Endodermal cell (in vitro differentiated cells): Measurements from ENCODE around the gene CBFA2T2. TPM values are rescaled to one million over a fixed set of nuclear protein-coding genes. Genes with fewer than 3 reads are reported as not detected.
"Not testable (repeated sequence)": the region's sequence is repeated elsewhere in the genome, so short reads cannot be mapped to it uniquely, and the experiment has no call there.

Experiments used
- DNase-seq: peaks from one replicate; pipeline ENCODE4 v3.0.0-alpha.2; 2017
- H3K27ac ChIP-seq: 2 replicates; pipeline ENCODE4 v1.5.1; 2013; ENCODE audit warnings: mild to moderate bottlenecking, low read depth, low read length, moderate library complexity
- H3K27me3 ChIP-seq: 2 replicates; pipeline ENCODE4 v1.6.1; 2013; ENCODE audit warnings: mild to moderate bottlenecking, low read length, moderate library complexity; ENCODE audit not compliant: insufficient read depth, control insufficient read depth, poor library complexity, severe bottlenecking
- H3K36me3 ChIP-seq: 2 replicates; pipeline ENCODE4 v1.7.0; 2013; ENCODE audit warnings: mild to moderate bottlenecking, low read length, moderate library complexity; ENCODE audit not compliant: control insufficient read depth, insufficient read depth
- H3K4me1 ChIP-seq: one replicate; pipeline ENCODE4 v1.7.0; 2013; ENCODE audit warnings: low read length; ENCODE audit not compliant: control insufficient read depth, insufficient read depth
- H3K4me3 ChIP-seq: 2 replicates; pipeline ENCODE4 v1.5.1; 2013; ENCODE audit warnings: mild to moderate bottlenecking, low read length, moderate library complexity
- H3K9ac ChIP-seq: 2 replicates; pipeline ENCODE4 v1.6.1; 2013; ENCODE audit warnings: mild to moderate bottlenecking, low read length, moderate library complexity; ENCODE audit not compliant: poor library complexity, severe bottlenecking; ENCODE audit errors: extremely low read depth
- H3K9me3 ChIP-seq: 2 replicates; pipeline ENCODE4 v1.6.1; 2013; ENCODE audit warnings: mild to moderate bottlenecking, low read length, moderate library complexity; ENCODE audit not compliant: control insufficient read depth
- H3K27ac Mint-ChIP-seq: 2 replicates; pipeline ENCODE4 v1.8.0; 2020; ENCODE audit warnings: mixed read lengths
- H3K27me3 Mint-ChIP-seq: 2 replicates; pipeline ENCODE4 v1.8.0; 2021; ENCODE audit warnings: mild to moderate bottlenecking, mixed read lengths; ENCODE audit not compliant: insufficient read depth
- H3K36me3 Mint-ChIP-seq: 2 replicates; pipeline ENCODE4 v1.8.0; 2020; ENCODE audit warnings: low read depth, mixed read lengths
- H3K4me1 Mint-ChIP-seq: 2 replicates; pipeline ENCODE4 v1.8.0; 2020; ENCODE audit warnings: mixed read lengths
- H3K4me3 Mint-ChIP-seq: 2 replicates; pipeline ENCODE4 v1.8.0; 2020; ENCODE audit warnings: mild to moderate bottlenecking, moderate library complexity, mixed read lengths
- H3K9me3 Mint-ChIP-seq: 2 replicates; pipeline ENCODE4 v1.8.0; 2020; ENCODE audit warnings: mild to moderate bottlenecking, mixed read lengths
- CTCF ChIP-seq: fragments of 200-600 bp; sonication (generic); conservative IDR thresholded peaks from 2 replicates; pipeline ENCODE4 v1.5.0; 2021; ENCODE audit warnings: antibody characterized with exemption, mild to moderate bottlenecking
- WGBS, 2 experiments: methylation state at CpG; one replicate each; pipeline versions ENCODE4 v1.1.5 to v1.1.7; 2013; ENCODE audit warnings: missing lambda C conversion rate in 2 of 2, mixed read lengths in 1 of 2; ENCODE audit not compliant: insufficient coverage in 1 of 2, insufficient read length in 1 of 2; 5-methylcytosine and 5-hydroxymethylcytosine counted together
- total RNA-seq, 2 donors: library from RNA; stranded (reverse); fragmentation: NEBNext Ultra II Directional in 1 of 2; extraction: Animal tissue kit (Norgen Biotek cat#: 25700) in 1 of 2; gene quantifications; 2 replicates in 1 of 2; 3 replicates in 1 of 2; pipeline ENCODE4 v1.2.1, GENCODE V29; 2021

Gene CBFA2T2
- total RNA-seq, 2 donors from 2014 or later, result 26.8 to 32.7 TPM

GRCh38 chr20:33463332-33464101 lies 26.4 kb upstream of the CBFA2T2 start:
- Mint-ChIP-seq H3K27ac (no peak overlapping the region), H3K36me3 (no peaks in the 10 kb centered on the region)

GRCh38 chr20:33464759-33465158 lies 25.1 kb upstream of the CBFA2T2 start:
- DNase-seq, result not testable (repeated sequence)

More at GRCh38 chr20:33463332-33464101, 26.4 kb upstream of the CBFA2T2 start:
- Histone ChIP-seq H3K27ac (no peak overlapping the region), H3K36me3 (no peaks in the 10 kb centered on the region), H3K4me1 (no peaks in the 10 kb centered on the region), H3K27me3 (no peaks in the 10 kb centered on the region), H3K9ac (no peak overlapping the region), H3K9me3 (no peaks in the 10 kb centered on the region), H3K4me3 (no peak overlapping the region)
- 85 to 87% methylated on average over 2 to 6 of the region's 7 CpGs for WGBS, 2 experiments
- no peaks in the 10 kb centered on the region for H3K9me3 Mint-ChIP-seq
- no peak for TF ChIP-seq CTCF
- H3K27me3 Mint-ChIP-seq, result no peaks in the 10 kb centered on the region
- no peak overlapping the region for H3K4me3 Mint-ChIP-seq
- H3K4me1 Mint-ChIP-seq, result peaks cover 16% of the 10 kb centered on the region
- no peak for DNase-seq

GRCh38 chr20:33465481-33466302 lies 24.2 kb upstream of the CBFA2T2 start:
- Histone ChIP-seq H3K36me3 (no peaks in the 10 kb centered on the region), H3K27ac (peak overlapping the region; percentile 88), H3K4me3 (no peak overlapping the region), H3K27me3 (no peaks in the 10 kb centered on the region), H3K9ac (no peak overlapping the region), H3K9me3 (no peaks in the 10 kb centered on the region), H3K4me1 (no peaks in the 10 kb centered on the region)
- no peak for TF ChIP-seq CTCF
- Mint-ChIP-seq H3K36me3 (no peaks in the 10 kb centered on the region), H3K27ac (no peak overlapping the region), H3K4me1 (peaks cover 14% of the 10 kb centered on the region), H3K9me3 (no peaks in the 10 kb centered on the region), H3K4me3 (no peak overlapping the region), H3K27me3 (no peaks in the 10 kb centered on the region)
- 75 to 83% methylated on average over 3 to 8 of the region's 9 CpGs for WGBS, 2 experiments
- no peak for DNase-seq

More at GRCh38 chr20:33464759-33465158, 25.1 kb upstream of the CBFA2T2 start:
- not testable (repeated sequence) for H3K4me3 ChIP-seq, H3K4me1 ChIP-seq, H3K27me3 Mint-ChIP-seq, H3K4me3 Mint-ChIP-seq, H3K9me3 ChIP-seq, H3K36me3 ChIP-seq, H3K27ac Mint-ChIP-seq, H3K9me3 Mint-ChIP-seq, H3K36me3 Mint-ChIP-seq, H3K27me3 ChIP-seq, H3K9ac ChIP-seq
- H3K4me1 Mint-ChIP-seq, result peaks cover 16% of the 10 kb centered on the region
- peak overlapping the region; percentile 88 for H3K27ac ChIP-seq
- 94 to 96% methylated on average over 5 to 8 of the region's 8 CpGs for WGBS, 2 experiments
